GM18909 (cell line): ENCODE results near the gene LIN7A.
A peak's percentile ranks its signal among the peaks of the same experiment; 100 is the strongest.

Experiments
- ATAC-seq: cut with Tn5 transposase; IDR thresholded peaks from one replicate; pipeline ENCODE4 v1.9.1; 2021; ENCODE audit warnings: mild to moderate bottlenecking; ENCODE audit not compliant: unreplicated experiment, poor library complexity

LIN7A gene, protein sequence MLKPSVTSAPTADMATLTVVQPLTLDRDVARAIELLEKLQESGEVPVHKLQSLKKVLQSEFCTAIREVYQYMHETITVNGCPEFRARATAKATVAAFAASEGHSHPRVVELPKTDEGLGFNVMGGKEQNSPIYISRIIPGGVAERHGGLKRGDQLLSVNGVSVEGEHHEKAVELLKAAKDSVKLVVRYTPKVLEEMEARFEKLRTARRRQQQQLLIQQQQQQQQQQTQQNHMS

DNA sequence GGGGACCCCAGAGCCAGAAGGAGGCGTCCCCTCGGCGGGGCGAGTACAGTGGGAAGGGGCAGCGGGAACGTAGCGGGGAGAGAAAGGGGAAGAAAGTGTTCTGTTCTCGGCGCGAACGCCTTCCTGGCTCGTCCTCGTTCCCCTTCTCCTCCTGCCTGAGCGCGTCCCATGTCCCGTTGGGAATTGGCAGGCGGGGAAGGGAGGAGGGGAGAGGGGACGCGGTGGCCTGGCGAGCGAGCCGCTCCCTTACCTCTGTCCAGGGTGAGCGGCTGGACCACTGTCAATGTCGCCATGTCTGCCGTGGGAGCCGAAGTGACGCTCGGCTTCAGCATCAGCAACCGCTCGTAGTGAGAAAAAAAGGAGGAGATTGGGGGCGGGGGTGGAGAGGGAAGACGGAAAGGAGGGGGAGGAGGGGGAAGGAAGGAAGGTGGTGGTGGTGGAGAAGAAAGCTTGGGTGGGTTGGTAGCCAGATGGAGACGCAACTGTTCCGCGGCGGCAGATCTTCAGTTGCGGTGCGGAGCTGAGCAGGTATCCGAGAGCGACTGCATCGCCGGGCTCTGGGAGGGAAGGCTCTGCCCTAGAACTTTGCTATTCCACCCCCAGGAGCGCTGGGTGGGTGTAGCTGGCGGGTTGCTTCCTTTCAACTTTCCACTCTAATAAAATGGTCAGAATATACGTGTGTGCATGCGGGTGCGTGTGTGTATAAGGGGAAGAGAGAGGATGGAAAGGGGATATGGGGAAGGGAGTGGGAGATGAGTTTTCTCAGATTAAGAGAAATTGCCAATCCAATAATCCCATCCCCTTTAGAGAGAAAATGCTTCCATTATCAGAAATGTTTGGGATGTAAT lies at the start of gene LIN7A:
TSS of gene LIN7A (minus strand) at position 544 of the 848 bp plus-strand sequence. CDS start at position 332, 212 bp downstream.
- ATAC-seq = peak; percentile 18

DNA sequence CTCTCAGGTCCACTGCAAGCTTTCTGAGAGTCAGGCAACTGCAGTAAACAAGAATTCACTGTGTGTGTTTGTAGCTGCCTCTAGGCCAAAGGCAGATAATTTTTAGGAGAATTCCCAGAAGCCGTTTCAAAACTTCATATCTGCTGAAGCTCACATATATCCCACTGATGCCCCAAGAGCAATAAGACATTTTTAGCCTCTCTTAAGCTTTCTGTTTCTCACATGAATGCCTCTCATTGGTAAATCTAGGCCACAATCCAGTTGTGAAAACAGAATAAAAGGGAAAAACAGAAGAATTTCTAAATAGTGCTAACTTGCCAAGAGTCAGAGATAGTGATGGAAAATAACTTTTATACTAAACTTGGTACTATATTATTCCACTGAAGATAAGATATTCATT lies 48.5 kb upstream of the LIN7A start:
- ATAC-seq = no peak

DNA sequence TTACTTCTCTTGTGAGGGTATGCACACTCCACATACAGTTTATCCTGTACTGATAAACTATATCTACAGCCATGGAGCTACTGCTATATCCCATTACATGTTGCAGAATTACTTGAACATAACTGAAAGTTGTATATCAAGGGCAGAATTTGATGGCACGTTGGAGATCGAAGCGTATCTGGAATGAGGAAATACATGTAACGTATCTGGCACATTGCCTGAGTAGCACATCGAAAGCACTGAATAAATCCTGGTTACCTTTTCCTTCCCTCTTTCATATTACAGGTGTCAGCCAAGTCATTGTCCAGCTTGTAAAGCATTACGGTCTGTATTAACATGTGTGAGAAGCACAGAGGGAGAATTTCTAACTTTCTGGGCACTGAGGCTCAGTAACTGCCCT lies 42.1 kb upstream of the LIN7A start:
- ATAC-seq = no peak

DNA sequence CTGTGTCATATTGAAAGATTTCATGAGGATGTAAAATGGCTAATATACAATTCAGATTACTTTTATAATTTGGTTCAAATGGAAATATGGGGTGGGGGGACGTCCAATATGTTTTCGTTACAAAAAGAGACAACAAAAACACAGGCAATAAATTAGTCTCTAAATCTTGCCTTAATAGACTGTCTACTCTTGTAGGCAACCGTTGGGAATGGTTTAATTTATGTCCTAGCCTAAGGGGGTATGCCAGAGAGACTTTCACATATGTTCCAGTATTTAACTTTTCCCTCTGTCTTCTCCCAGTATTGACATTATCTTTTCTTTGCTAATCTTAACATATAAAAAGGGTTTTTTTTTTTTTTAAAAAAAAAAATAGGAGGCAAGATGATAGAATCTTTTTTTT lies 41.5 kb upstream of the LIN7A start:
- ATAC-seq = no peak

DNA sequence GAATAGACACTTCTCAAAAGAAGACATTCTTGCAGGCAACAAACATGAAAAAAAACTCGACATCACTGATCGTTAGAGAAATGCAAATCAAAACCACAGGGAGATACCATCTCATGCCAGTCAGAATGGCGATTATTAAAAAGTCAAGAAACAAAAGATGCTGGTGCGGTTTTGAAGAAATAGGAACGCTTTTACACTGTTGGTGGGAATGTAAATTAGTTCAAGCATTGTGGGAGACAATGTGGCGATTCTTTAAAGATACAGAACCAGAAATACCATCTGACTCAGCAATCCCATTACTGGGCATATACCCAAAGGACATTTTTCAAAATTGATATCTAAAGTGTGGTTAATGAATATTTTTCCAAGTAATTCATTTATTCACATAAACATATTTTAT lies 39.6 kb upstream of the LIN7A start:
- no peak for ATAC-seq

DNA sequence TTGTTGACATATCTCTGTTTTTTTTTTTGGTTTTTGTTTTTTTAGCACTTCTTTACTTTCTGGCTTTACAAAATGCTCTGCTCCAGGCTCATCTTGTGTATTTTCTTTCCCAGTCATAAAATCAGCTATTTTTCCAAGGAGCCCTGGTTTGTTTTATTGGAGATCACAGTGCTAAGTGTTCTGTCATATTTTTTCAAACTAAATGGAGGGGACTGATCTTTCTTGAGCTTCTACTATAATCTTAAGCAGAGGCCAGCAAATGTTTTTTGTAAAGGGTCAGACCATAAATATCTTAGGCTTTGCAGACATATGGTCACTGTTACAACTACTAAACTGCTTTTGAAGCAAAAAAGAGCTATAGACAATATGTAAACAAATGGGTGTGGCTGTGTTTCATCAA lies 30.6 kb upstream of the LIN7A start:
- ATAC-seq = no peak

DNA sequence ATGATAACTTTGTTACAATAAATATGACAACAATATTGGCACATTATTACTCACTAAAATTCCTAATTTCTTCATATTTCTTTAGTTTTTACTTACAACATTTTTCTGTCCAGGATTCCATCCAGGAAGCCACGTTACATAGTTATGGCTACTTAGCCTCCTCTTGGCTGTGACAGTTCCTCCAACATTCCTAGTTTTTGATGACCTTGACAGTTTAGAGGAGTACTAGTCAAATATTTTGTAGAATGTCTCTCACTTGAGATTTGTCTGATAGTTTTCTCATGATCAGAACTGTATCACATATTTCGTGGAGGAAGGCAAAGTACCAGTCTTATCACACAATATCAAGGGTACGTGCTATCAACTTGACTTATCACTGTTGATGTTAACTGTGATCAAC lies 29.8 kb upstream of the LIN7A start:
- ATAC-seq = no peak

DNA sequence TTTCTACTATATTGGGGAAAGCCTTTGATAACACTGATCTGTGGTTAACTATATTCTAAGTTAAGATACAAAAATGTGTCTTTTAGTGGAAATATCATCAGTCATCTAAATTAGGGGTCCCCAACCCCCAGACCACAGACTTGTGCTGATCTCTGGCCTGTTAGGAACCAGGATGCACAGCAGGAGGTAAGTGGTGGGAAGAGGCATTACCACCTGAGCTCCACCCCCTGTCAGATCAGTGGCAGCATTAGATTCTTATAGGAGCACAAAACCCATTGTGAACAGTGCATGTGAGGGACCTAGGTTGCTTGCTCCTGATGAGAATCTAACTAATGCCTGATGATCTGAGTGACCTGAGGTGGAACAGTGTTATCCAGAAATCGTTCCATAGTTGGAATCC lies 28.3 kb upstream of the LIN7A start:
- no peak for ATAC-seq

DNA sequence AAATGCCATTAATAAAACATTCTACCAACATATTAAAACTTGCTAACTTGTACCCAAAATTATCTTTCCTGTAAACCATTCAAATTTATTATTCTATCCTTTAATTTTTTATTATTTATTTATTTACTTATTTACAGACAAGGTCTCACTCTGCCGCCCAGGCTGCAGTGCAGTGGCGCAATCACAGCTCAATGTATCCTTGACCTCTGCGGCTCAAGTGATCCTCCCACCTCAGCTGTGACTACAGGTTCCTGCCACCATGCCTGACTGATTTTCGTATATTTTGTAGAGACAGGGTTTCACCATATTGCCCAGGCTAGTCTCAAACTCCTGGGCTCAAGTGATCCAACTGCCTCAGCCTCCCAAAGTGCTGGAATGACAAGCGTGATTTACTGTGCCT lies 20.4 kb upstream of the LIN7A start:
- no peak for ATAC-seq

DNA sequence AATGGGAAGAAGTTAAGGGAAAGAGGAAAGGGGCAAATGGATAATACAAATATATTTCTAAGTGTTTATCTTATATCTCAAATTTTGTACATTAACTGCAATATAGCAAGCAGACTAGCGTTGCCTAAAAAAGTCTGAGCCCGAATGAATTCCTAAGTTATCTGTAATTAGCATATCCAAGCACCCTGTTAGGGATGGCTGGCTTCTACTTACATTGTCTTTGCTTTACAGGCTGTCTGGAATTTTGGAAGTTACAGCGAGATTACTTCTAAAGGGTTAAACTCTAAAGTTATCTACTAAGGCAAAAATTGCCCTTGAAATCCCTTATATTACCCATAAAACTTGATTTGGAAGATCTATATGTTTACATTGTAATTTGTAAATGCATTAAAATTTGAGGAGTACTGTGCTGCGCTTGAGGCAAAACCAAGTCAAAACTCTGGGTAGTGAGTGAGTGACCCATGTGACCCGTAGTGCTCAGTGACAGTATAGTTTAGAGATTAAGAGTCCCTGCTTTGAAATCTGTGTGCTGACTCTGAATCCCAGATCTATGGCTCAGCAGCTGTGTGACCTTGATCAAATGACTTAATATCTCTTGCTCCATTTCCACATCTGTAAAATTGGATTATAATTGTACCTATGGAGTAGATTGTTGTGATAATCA lies 17.3 kb upstream of the LIN7A start:
- no peak for ATAC-seq

DNA sequence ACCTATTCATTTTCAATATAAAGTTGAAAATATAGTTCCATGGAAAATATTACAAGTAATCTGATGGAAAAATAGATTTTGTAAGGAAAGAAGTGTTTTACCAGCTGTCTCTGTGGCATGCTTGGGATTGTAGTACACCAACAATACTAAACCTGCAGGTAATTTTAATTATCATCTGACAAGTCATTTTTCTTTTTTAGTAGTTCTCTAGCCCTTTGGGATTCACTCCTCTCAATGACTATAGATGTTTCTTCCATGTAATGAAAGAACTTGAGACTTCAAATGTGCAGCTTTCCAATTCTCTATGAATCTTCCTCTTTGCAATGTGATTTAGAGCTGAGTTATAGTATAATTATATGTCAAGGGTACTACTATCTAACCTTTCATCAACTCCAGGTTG lies 14.7 kb upstream of the LIN7A start:
- no peak for ATAC-seq

DNA sequence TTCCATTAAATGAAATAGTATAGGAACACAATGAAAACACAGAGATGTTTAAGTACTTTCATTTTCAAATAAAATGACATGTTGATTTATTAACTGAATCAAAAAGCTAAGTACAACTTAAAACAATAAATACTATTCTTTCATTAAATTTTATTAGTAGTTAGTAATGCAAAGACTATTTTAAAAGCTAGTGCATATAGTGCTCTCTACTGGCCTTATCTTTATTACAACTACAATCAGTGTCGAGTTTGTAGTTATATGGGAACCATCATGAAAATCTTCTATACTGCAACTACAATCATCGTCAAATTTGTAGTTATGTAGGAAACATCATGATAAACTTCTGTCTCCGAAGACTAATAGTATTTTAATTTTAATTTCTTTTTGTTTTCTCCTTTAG lies 8.9 kb upstream of the LIN7A start:
- no peak for ATAC-seq

DNA sequence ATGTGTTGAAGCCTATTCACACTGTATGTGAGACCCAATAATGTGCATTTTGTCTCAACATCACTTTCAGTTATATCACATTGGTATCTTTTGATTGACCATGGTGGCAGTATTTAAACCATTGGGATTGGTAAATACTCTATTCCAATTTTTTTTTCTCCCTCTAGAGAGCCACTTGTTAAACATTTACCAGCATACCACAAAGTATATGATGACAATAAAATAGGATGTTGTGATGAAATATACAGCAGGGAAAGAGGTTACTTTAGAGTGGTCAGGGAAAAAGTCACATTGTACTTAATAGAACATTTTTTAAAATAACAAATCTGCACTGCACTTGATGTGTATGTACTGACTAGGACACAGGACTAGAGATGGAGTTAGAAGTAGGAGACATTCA lies 5.6 kb upstream of the LIN7A start:
- ATAC-seq = no peak

DNA sequence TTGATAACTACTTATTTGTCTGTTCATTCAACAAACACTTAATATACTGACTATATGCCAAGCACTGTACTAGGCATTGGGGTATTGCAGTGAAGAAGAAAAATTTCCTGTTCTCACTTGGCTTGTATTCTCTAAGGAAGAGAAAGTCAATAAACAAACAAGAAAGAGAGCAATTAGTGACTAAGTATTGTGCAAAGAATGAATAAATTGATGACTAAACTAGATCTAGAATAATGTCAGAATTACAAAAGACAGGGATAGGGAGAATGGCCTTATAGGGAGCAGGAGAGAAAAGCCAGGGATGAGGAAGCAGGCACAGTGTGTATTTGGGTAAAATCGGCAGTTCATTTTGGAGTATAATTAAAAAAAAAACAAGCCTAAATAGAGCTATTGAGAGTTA lies 4.2 kb upstream of the LIN7A start:
- ATAC-seq = no peak

DNA sequence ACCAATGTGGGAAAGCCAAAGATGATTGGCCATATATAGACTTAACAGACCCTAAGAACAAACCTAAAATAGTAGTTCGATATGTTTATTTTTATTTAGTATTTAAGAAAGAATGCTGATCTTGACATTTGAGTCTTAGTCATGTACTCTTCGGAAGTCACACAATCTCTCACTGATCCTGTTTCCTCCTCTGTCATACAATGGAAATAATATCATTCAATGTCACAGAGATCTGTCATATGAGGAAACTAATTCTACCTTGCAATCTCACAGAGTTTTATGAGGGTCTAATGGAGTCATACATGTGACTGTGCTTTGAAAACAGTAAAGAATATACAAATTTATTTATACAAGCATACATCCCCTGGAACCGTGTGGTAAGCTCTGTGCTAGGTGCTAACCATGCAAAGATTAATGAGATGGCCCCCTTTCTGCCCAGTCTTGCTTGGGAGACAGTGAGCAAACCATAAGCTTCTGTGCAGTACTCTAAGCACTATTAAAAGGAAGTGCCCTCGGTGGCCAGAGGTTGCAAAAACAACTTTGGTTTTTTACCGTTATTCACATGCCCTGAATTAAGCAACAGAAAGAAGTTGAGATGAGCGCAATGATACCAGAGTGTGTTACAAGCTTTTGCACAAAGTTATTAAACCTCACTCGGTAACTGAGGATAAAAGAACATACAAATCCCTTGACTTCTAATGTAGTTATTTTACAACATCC lies 1.7 kb upstream of the LIN7A start:
- peak; percentile 24 for ATAC-seq

DNA sequence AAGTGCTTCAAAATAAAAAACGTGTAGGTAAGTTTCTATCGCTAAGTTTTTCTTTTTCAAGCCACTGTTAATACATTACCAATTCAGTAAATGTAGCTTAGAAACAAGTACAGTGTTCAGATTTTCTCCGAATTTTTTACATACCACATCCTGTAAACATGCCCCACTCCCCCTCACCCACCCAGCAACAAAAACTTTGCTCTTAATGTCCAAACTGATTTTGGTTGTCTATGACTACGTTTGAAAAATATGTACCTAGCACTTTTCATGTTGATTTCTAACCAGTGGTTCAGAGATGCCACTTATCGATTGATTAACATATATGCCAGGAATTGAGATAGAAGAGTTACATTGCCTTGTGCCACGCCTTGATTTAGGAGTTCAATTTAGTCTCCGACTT lies 663 bp upstream of the LIN7A start:
- ATAC-seq = peak; percentile 41

DNA sequence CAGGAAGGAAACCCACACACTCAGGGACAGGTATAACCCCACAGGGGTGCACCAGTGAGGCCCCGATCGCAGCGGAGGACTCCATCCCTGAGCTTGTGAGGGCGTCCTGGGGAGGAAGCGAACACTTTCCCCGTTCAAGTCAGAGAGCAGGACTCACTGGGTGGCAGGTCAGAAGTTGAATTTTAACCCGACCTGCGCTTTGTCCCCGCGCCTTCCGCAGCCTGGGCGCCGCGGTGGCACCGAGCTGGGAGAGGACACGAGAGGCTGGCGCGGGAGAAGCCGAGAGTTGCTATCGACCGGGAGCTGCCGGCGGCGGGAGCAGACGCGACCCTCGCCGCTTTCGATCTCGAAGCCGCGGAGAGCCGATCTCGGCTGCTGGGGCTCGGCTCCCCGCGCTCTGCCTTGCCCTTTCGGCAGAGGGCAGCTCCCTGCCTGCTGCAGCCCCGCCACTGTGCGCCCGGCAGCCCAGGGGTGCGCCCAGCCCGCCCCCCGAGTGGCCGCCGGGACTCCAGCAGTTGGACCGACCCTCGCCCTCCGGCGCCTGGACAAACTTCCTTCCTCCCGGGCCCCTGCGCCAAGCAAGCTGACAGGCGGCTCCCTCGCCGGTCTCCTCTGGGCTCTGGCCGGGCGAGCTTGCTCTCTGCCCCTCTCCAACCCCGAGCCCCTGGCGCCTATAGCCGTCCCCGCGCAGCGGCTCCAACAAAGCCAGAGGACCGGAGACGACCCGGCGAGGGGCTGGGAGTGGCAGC lies 918 bp downstream of the LIN7A start:
- peak; percentile 59 for ATAC-seq

DNA sequence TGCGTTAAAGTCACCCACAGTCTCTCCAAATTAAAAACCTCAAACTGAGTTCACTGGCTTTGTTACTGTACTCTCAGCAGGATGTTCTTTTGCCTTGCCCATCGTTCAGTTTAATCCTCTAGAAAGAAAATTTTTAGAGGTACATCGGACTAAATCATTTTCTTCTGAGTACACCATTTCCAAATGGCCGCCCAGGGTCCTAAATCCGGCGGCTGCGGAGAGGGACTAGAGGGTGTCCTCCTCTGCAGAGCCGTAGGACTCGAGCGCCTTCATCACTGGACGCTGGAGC lies 1.4 kb downstream of the LIN7A start:
- no peak for ATAC-seq

DNA sequence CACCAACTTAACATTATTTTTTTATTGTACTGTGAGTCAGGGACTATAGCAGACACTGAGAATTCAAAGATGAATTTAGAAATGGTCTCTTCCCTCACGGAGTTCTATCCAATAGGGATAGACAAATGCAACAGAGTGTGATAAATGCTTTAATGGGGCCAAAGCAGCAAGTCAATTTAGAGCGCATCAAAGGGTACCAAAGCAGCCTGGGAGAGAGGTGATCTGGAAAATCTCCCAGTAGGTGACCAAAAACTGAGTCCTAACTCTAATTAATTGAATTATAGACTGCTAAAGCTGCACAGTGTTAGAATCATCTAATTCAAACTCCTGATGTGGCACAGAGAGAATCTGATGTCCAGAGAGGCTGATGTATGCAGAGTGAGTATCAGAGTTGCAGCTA lies 2.6 kb downstream of the LIN7A start:
- ATAC-seq = no peak

DNA sequence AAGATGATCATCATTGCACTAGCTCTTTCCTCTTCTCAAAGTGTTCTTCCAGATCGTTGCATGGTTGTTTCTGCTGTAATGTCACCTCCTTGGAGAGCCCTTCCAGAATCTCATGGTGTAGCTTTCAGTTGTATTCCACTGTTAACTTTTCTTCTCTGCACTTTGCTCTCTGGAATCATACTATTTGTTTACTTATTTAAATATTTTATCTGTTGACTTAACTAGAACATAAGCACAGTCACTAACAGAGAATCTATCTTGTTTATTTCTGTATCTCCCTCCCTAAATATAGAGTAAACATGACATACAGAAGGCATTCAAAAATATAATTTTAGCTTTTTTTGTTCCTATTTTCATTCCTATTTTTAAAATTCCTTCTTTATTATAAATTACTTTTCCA lies 11.8 kb downstream of the LIN7A start:
- no peak for ATAC-seq
